ENCODE measurements around the gene RNF38.

DNA sequence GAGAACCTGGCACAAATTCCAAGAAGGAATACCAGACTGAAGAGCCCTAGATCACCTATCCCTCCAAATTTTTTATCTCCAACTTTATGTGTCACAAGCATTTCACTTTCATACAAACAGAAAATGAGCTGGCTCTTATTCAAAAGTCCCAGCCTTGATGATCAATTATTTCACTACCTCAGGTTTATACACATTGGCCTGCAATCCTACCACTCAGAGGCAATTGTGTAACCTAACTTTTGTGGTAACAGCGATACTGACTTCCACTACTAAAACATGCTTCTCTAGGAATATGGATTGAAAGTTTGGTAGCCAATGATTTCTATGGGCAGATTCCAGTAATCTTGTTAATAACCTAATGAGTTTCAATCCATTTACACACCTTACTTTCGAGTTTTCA is 10.5 kb downstream of the RNF38 start:
- TF ChIP-seq, protein P1, sequence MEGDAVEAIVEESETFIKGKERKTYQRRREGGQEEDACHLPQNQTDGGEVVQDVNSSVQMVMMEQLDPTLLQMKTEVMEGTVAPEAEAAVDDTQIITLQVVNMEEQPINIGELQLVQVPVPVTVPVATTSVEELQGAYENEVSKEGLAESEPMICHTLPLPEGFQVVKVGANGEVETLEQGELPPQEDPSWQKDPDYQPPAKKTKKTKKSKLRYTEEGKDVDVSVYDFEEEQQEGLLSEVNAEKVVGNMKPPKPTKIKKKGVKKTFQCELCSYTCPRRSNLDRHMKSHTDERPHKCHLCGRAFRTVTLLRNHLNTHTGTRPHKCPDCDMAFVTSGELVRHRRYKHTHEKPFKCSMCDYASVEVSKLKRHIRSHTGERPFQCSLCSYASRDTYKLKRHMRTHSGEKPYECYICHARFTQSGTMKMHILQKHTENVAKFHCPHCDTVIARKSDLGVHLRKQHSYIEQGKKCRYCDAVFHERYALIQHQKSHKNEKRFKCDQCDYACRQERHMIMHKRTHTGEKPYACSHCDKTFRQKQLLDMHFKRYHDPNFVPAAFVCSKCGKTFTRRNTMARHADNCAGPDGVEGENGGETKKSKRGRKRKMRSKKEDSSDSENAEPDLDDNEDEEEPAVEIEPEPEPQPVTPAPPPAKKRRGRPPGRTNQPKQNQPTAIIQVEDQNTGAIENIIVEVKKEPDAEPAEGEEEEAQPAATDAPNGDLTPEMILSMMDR (IDR thresholded peaks at IDR 0.05; ENCODE audit: poor library complexity, severe bottlenecking): no peak
- TF ChIP-seq SMC3 (conservative IDR thresholded peaks at IDR 0.05; ENCODE audit: poor library complexity) (no peak), POLR2AphosphoS5 (IDR thresholded peaks at IDR 0.05) (no peak)

All from neural cell (in vitro differentiated cells).